Measurements from ENCODE around the gene ABCB8.
"Not testable (repeated sequence)": the region's sequence is repeated elsewhere in the genome, so short reads cannot be mapped to it uniquely, and the experiment has no call there.

The ABCB8 gene

GRCh38 chr7:151034312-151035025, 6.2 kb downstream of the ABCB8 start:
- DNase-seq (ENCODE audit: low read depth in 2 of 2) = no peak

GRCh38 chr7:151035026-151035717, 6.9 kb downstream of the ABCB8 start:
- no peak for DNase-seq (ENCODE audit: low read depth in 2 of 2)

- DNase-seq (ENCODE audit: low read depth in 2 of 2) = no peak
These were observed 7.7 kb downstream of the ABCB8 start for GRCh38 chr7:151035902-151036301.

GRCh38 chr7:151038951-151039849, 10.9 kb downstream of the ABCB8 start:
- peak; percentile 52 to 81 for DNase-seq (ENCODE audit: low read depth in 2 of 2)

- no peak for DNase-seq (ENCODE audit: low read depth in 2 of 2)
These were observed 11.7 kb downstream of the ABCB8 start for GRCh38 chr7:151039850-151040548.

GRCh38 chr7:151040616-151041375, 12.5 kb downstream of the ABCB8 start:
- no peak for DNase-seq (ENCODE audit: low read depth in 2 of 2)

- DNase-seq (ENCODE audit: low read depth in 2 of 2) = not testable (repeated sequence)
These were observed 15.2 kb downstream of the ABCB8 start for GRCh38 chr7:151043449-151043848.

GRCh38 chr7:151043959-151044358, 15.7 kb downstream of the ABCB8 start:
- DNase-seq (ENCODE audit: low read depth in 2 of 2) = no peak

- no peak for DNase-seq (ENCODE audit: low read depth in 2 of 2)
These were observed 17.0 kb downstream of the ABCB8 start for GRCh38 chr7:151045262-151045661.

GRCh38 chr7:151045967-151046366, 17.7 kb downstream of the ABCB8 start:
- DNase-seq (ENCODE audit: low read depth in 2 of 2) = no peak

GRCh38 chr7:151046603-151047573, 18.6 kb downstream of the ABCB8 start:
- DNase-seq (ENCODE audit: low read depth in 2 of 2) = no peak

- DNase-seq (ENCODE audit: low read depth in 2 of 2) = no peak
These were observed 19.9 kb downstream of the ABCB8 start, which contains the start of gene ASIC3 for GRCh38 chr7:151047976-151048815. TSS of gene ASIC3 (plus strand) at chr7:151048531. CDS start at chr7:151048886, 355 bp downstream.

GRCh38 chr7:151048911-151049463, 20.7 kb downstream of the ABCB8 start:
- DNase-seq (ENCODE audit: low read depth in 2 of 2) = no peak

- peak; percentile 29 to 30 for DNase-seq (ENCODE audit: low read depth in 2 of 2)
These were observed 22.9 kb downstream of the ABCB8 start for GRCh38 chr7:151051108-151051507.

- no peak for DNase-seq (ENCODE audit: low read depth in 2 of 2)
These were observed 24.8 kb downstream of the ABCB8 start for GRCh38 chr7:151053096-151053495.

- no peak for DNase-seq (ENCODE audit: low read depth in 2 of 2)
These were observed 25.5 kb downstream of the ABCB8 start for GRCh38 chr7:151053751-151054150.

GRCh38 chr7:151056283-151056665, 28.0 kb downstream of the ABCB8 start:
- DNase-seq (ENCODE audit: low read depth in 2 of 2) = no peak

Measured in stimulated activated CD4-positive, alpha-beta T cell treated with anti-CD3 and anti-CD28 coated beads, Interleukin-12 subunit alpha, Interleukin-12 subunit beta, amount 100 ng/mL, for 24 hours (primary cell).